Omental fat pad (tissue), 4 donors: ENCODE data around the gene GPR157. TPM values are rescaled to one million over a fixed set of nuclear protein-coding genes. Genes with fewer than 3 reads are reported as not detected.

Experiments
- ATAC-seq: fragments of 150-250 bp; one replicate; pipeline ENCODE4 v1.9.1; 2016; ENCODE audit warnings: mild to moderate bottlenecking, moderate library complexity; ENCODE audit not compliant: low FRiP score
- DNase-seq: peaks from one replicate; pipeline ENCODE4 v3.0.0-alpha.2; 2019; ENCODE audit warnings: low spot score
- small RNA-seq: library from RNA; depleted of rRNA; stranded (forward); fragments of <200 nt; gene quantifications from one replicate; pipeline ENCODE3, GENCODE V24; 2016
- total RNA-seq, 4 donors: library from RNA; depleted of rRNA; stranded (reverse); fragments of >200 nt; gene quantifications; one replicate each; pipeline ENCODE4 v1.1.0, GENCODE V29; 2016
- TF ChIP-seq, protein P1 (sequence below), 3 donors: fragments of 450-650 bp; IDR thresholded peaks; one replicate each; pipeline ENCODE4 v1.5.1; 2016 to 2017; ENCODE audit warnings: antibody characterized with exemption in 3 of 3, mild to moderate bottlenecking in 3 of 3, moderate library complexity in 2 of 3

The GPR157 gene
- total RNA-seq, 4 donors from 2014 or later = 1.6 to 8.8 (median 6.9) TPM

DNA sequence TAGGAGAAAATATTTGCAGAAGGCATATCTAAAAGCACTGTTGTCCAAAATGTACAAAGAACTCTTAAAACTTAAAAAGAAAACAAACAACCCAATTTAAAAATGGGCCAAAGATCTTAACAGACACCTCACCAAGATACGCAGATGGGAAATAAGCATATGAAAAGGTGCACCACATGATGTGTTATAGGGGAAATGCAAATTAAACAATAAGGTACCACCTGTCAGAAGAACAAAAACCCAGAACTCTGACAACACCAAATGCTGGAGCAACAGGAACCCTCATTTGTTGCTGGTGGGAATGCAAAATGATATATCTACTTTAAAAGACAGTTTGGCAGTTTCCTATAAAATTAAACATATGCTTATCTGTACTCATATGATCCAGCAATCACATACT is 77.5 kb downstream of the GPR157 start:
- no peak for DNase-seq
- TF ChIP-seq, protein P1, sequence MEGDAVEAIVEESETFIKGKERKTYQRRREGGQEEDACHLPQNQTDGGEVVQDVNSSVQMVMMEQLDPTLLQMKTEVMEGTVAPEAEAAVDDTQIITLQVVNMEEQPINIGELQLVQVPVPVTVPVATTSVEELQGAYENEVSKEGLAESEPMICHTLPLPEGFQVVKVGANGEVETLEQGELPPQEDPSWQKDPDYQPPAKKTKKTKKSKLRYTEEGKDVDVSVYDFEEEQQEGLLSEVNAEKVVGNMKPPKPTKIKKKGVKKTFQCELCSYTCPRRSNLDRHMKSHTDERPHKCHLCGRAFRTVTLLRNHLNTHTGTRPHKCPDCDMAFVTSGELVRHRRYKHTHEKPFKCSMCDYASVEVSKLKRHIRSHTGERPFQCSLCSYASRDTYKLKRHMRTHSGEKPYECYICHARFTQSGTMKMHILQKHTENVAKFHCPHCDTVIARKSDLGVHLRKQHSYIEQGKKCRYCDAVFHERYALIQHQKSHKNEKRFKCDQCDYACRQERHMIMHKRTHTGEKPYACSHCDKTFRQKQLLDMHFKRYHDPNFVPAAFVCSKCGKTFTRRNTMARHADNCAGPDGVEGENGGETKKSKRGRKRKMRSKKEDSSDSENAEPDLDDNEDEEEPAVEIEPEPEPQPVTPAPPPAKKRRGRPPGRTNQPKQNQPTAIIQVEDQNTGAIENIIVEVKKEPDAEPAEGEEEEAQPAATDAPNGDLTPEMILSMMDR (IDR thresholded peaks at IDR 0.05) = no peak
- ATAC-seq = no peak

DNA sequence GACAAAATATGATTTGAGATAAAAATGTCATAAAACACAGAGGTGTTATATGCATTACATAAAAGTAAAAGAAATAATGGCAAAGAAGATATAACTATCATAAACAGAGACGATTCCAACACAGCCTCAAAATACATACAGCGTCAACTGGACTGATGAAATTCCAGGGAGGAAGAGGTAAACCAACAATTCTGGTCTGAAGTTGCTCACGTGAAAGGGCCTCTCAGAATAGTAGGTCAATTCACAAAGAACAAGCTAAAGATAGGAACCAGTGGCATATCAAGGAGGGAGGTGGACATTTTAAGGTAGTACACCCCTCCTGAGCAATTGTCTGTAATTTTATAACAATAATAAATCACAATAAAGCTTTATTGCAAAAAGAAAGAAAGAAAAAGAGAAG is 78.1 kb downstream of the GPR157 start:
- TF ChIP-seq, protein P1 (IDR thresholded peaks at IDR 0.05) = no peak
- DNase-seq = no peak
- no peak for ATAC-seq

Small RNA genes within 50 kb of the gene (small RNA-seq; reads per million reads assigned to genes)
- gene RF00424 = not detected

Other genes starting within 250 kb of the GPR157 start
- not detected for gene CA6, start 183.2 kb downstream of the GPR157 start, total RNA-seq
- not detected for gene SLC2A7, start 102.7 kb downstream of the GPR157 start, total RNA-seq
- 1 to 10 TPM in 2 of 4 donors, under 1 TPM in 2; 0.32 to 7.9 (median 2.3) TPM for gene SLC2A5, start 59.5 kb downstream of the GPR157 start, total RNA-seq
- gene H6PD, start 105.7 kb upstream of the GPR157 start, total RNA-seq = 100 to 1,000 TPM in 1 of 4 donors, 10 to 100 TPM in 3; 75.5 to 142 (median 82.7) TPM
- gene SPSB1, start 163.8 kb upstream of the GPR157 start, total RNA-seq = 100 to 1,000 TPM in 1 of 4 donors, 10 to 100 TPM in 3; 33.5 to 111 (median 76.3) TPM